RWPE1 (cell line): ENCODE results near the gene AFF1.
A peak's percentile ranks its signal among the peaks of the same experiment; 100 is the strongest.

ENCODE experiments used
- CTCF ChIA-PET: fragments of 350-600 bp; sonication (Branson Sonifier 250); formaldehyde crosslinking; extraction: SDS; loops from one replicate; lab custom pipeline; 2021; lab: Yijun Ruan, JAX
- POLR2A ChIA-PET: fragments of 400-600 bp; formaldehyde crosslinking; extraction: SDS; loops from one replicate; lab custom pipeline; 2020; ENCODE audit warnings: antibody characterized with exemption; ENCODE audit not compliant: low non-redundant PET; lab: Yijun Ruan, JAX
- DNase-seq: peaks from one replicate; pipeline ENCODE4 v3.0.0; 2012; ENCODE audit warnings: low spot score
- H3K27ac ChIP-seq: fragments of 450-650 bp; 2 replicates; pipeline ENCODE4 v1.5.1; 2017
- CTCF ChIP-seq: fragments of 450-650 bp; conservative IDR thresholded peaks from 2 replicates; pipeline ENCODE4 v1.5.1; 2017; ENCODE audit warnings: low read depth, mild to moderate bottlenecking

AFF1 gene

GRCh38 chr4:86974551-86974994 is 39.8 kb downstream of the AFF1 start:
- CTCF ChIA-PET, result no interaction called here
- POLR2A ChIA-PET, result no interaction called here
- no peak overlapping the region for H3K27ac ChIP-seq
- DNase-seq, result no peak
- no peak for TF ChIP-seq CTCF

GRCh38 chr4:86975927-86976326 is 41.1 kb downstream of the AFF1 start:
- CTCF ChIA-PET, result no interaction called here
- H3K27ac ChIP-seq, result no peak overlapping the region
- TF ChIP-seq CTCF, result no peak
- no peak for DNase-seq
- POLR2A ChIA-PET, result no interaction called here

GRCh38 chr4:86976801-86977485 is 42.1 kb downstream of the AFF1 start:
- ChIA-PET POLR2A (no interaction called here), CTCF (no interaction called here)
- no peak overlapping the region for H3K27ac ChIP-seq
- DNase-seq, result peak; percentile 42
- TF ChIP-seq CTCF, result no peak

GRCh38 chr4:86977621-86978184 is 42.9 kb downstream of the AFF1 start:
- POLR2A ChIA-PET, result no interaction called here
- peak; percentile 89 for DNase-seq
- TF ChIP-seq CTCF, result no peak
- CTCF ChIA-PET, result no interaction called here
- H3K27ac ChIP-seq, result peak overlapping the region; percentile 62

GRCh38 chr4:86978709-86979108 is 43.9 kb downstream of the AFF1 start:
- CTCF ChIA-PET, result interaction anchor here (0.5 kb wide), 1 partner anchor 42 kb away, joined by 3 read pairs; no protein-coding TSS in a partner anchor
- POLR2A ChIA-PET, result no interaction called here
- DNase-seq, result no peak
- no peak overlapping the region for H3K27ac ChIP-seq
- no peak for TF ChIP-seq CTCF

GRCh38 chr4:86980230-86980629 is 45.4 kb downstream of the AFF1 start:
- ChIA-PET CTCF (interaction anchor here (1.0 kb wide), 1 partner anchor 76 kb away, joined by 3 read pairs; no protein-coding TSS in a partner anchor), POLR2A (no interaction called here)
- no peak overlapping the region for H3K27ac ChIP-seq
- TF ChIP-seq CTCF, result no peak
- no peak for DNase-seq
